ENCODE measurements around the gene TOR3A.

TOR3A gene

DNA sequence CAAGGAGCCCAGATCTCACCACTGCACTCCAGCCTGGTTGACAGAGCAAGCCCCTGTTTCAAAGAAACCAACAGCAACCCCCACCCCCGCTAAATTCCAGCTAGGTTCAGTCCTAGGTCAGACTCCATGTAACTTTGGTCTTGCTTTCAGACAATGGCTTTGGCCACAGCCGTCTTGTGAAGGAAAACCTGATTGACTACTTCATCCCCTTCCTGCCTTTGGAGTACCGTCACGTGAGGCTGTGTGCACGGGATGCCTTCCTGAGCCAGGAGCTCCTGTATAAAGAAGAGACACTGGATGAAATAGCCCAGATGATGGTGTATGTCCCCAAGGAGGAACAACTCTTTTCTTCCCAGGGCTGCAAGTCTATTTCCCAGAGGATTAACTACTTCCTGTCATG is 12.9 kb downstream of the TOR3A start:
- no peak for DNase-seq (ENCODE audit: low spot score)
- TF ChIP-seq, protein P1, sequence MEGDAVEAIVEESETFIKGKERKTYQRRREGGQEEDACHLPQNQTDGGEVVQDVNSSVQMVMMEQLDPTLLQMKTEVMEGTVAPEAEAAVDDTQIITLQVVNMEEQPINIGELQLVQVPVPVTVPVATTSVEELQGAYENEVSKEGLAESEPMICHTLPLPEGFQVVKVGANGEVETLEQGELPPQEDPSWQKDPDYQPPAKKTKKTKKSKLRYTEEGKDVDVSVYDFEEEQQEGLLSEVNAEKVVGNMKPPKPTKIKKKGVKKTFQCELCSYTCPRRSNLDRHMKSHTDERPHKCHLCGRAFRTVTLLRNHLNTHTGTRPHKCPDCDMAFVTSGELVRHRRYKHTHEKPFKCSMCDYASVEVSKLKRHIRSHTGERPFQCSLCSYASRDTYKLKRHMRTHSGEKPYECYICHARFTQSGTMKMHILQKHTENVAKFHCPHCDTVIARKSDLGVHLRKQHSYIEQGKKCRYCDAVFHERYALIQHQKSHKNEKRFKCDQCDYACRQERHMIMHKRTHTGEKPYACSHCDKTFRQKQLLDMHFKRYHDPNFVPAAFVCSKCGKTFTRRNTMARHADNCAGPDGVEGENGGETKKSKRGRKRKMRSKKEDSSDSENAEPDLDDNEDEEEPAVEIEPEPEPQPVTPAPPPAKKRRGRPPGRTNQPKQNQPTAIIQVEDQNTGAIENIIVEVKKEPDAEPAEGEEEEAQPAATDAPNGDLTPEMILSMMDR (IDR thresholded peaks at IDR 0.05; ENCODE audit: borderline replicate concordance, control extremely low read depth, extremely low read depth, insufficient read depth, missing control alignments): no peak
- in situ Hi-C loops (cut with MboI; ENCODE audit: low sequenced_read_pairs, unreplicated experiment): loop anchor here (25.0 kb wide), 1 partner anchor 717 kb away; no protein-coding TSS in a partner anchor

DNA sequence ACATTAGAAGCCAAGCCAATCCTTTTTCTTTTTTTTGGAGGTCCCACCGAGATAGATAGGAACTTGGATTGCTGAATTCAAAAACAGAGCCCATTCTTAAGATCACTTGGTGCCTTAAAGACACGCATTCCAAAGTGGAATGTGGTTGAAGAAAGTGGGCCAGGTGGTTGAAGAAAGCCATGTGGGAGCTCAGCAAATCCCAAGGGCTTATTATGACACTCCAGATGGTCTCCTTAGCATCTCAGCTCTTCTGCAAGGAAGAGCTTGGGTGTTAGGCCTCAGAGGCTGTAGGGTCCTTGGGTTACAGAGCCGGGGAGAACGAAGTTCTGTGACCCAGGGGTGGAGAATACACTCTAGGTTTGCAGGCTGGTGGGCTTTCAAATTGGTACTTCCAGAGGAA is 13.5 kb downstream of the TOR3A start:
- TF ChIP-seq, protein P1 (IDR thresholded peaks at IDR 0.05; ENCODE audit: borderline replicate concordance, control extremely low read depth, extremely low read depth, insufficient read depth, missing control alignments): no peak
- DNase-seq (ENCODE audit: low spot score): no peak
- in situ Hi-C loops (cut with MboI; ENCODE audit: low sequenced_read_pairs, unreplicated experiment): loop anchor here (25.0 kb wide), 1 partner anchor 717 kb away; no protein-coding TSS in a partner anchor

DNA sequence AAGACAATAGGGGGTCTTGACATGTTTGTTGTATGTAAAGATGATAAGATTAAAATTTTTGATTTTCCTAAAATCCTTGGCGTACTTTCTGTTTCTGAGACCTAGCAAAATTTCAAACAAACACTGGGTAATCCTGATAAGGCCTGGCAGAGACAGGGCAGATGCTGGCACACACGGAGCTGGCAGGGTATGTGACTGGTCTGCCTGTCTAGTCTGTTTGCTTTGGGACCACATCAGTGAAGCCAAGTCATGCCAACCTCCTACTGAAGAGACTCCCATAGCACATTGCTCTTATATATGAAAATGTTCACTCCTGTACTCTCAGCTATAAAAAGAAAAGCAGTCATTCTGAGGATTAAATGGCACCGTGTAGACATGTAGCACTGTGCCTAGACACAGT is 14.1 kb downstream of the TOR3A start:
- in situ Hi-C loops (cut with MboI; ENCODE audit: low sequenced_read_pairs, unreplicated experiment): loop anchor here (25.0 kb wide), 1 partner anchor 716 kb away; no protein-coding TSS in a partner anchor
- TF ChIP-seq, protein P1 (IDR thresholded peaks at IDR 0.05; ENCODE audit: borderline replicate concordance, control extremely low read depth, extremely low read depth, insufficient read depth, missing control alignments): no peak
- no peak for DNase-seq (ENCODE audit: low spot score)

DNA sequence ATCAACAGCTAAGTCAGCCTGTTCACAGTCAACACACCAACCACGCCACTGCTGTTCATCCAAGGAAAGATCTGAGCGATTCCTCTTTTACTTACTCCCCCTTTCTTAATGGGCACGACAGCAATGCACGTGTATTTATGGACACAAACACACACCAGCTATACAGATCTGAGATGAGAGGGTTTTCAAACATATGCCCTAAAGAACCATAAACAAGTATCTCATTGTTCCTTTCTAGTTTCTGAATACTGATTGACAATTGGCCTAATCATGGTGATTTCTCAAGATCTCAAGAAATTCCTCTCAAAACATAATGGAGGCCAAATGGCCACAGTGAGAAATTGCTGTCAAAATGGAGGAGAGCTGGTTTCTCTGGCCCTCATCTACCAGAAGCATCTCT is 18.0 kb downstream of the TOR3A start:
- in situ Hi-C loops (cut with MboI; ENCODE audit: low sequenced_read_pairs, unreplicated experiment): loop anchor here (10.0 to 25.0 kb wide), 3 partner anchors 55 to 712 kb away; no protein-coding TSS in a partner anchor
- TF ChIP-seq, protein P1 (IDR thresholded peaks at IDR 0.05; ENCODE audit: borderline replicate concordance, control extremely low read depth, extremely low read depth, insufficient read depth, missing control alignments): no peak
- no peak for DNase-seq (ENCODE audit: low spot score)

DNA sequence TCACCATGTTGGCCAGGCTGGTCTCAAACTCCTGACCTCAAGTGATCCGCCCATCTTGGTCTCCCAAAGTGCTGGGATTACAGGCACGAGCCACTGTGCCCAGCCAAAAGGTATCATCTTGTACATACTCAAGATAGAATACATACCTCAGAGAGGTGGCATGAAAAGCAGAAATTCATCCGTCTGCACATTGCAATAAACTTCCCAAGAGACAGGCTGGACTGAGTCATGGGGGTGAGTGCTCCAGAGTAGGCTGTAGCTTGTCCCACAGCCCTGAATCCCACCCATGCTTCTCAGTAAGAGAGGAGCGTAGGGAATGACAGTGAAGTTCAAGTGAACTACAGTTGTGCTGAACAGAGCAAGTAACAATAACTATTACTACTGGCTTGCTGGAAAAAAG is 19.7 kb downstream of the TOR3A start:
- TF ChIP-seq, protein P1 (IDR thresholded peaks at IDR 0.05; ENCODE audit: borderline replicate concordance, control extremely low read depth, extremely low read depth, insufficient read depth, missing control alignments): no peak
- DNase-seq (ENCODE audit: low spot score): no peak
- in situ Hi-C loops (cut with MboI; ENCODE audit: low sequenced_read_pairs, unreplicated experiment): loop anchor here (10.0 kb wide), 2 partner anchors 57 to 103 kb away; no protein-coding TSS in a partner anchor

DNA sequence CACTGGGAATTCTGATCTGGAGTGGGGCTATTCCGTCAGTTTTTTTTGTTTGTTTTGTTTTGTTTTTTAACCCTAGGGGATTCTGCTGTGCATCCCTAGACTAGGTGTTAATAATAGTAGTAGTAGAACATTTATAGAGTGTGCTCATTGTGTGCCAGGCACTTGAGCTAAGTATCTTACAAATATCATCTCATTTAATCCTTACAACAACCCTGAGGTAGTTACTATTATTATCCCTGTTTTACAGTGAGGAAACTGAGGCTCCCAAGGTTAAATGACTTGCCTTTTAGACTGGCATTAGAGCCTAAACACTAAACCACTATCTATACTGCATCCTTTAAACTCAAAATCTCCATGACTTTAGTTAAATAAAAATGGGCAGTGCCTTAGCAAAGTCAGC is 22.1 kb downstream of the TOR3A start:
- TF ChIP-seq, protein P1 (IDR thresholded peaks at IDR 0.05; ENCODE audit: borderline replicate concordance, control extremely low read depth, extremely low read depth, insufficient read depth, missing control alignments): no peak
- DNase-seq (ENCODE audit: low spot score): no peak
- in situ Hi-C loops (cut with MboI; ENCODE audit: low sequenced_read_pairs, unreplicated experiment): loop anchor here (10.0 kb wide), 2 partner anchors 59 to 101 kb away; no protein-coding TSS in a partner anchor

Data from GM13976 (cell line).